Measurements from ENCODE around the gene HOATZ.
A peak's percentile ranks its signal among the peaks of the same experiment; 100 is the strongest.

HOATZ gene

DNA sequence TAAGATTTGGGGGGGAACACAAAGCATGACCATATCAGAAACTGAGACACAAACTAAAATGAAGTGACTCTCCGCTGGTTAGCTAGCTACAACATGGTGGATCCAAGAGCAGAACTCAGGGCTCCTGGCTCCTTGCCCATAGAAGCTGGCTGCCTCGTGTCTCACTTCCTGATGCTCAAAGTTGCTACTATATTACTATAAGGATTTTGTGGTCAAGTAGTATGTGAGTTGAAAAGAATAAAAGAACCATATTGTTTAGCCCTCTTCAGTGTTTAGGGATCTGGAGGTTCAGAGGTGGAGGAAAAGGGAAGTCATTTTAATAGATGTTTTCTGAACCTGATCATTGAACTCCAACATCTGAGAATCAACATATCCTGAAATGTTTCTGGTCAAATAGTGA, 70.8 kb downstream of the HOATZ start:
- no peak for DNase-seq

DNA sequence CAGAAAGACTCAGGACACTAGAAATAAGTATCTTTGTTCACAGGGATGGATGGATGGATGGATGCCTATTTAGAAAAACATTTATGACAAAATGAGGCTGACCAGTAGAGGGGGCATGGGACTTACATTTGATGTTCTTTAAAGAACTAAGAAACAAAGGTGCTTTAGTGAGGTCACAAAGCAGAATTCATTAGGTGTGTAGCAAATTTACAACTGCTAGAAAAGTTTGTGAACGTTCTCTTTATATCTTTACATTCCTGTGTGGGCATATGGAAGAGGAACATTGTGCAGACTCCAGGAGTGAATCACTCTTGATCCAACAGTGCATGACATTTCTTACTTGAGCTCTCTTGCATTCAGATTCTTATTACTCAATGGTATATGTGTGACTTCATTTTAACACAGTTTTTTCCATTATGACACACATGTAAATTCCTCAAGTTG, 71.8 kb downstream of the HOATZ start:
- peak; percentile 41 to 73 for DNase-seq

Data from CD4-positive, alpha-beta T cell treated with Interleukin-4 for 1 hour (primary cell).